K562 (cell line): ENCODE measurements around the gene SH3TC2. TPM values are rescaled to one million over a fixed set of nuclear protein-coding genes. Genes with fewer than 3 reads are reported as not detected.

ENCODE experiments used
- ATAC-seq: fragments of 200-7000 bp; cut with Tn5 transposase; 3 replicates; pipeline ENCODE4 v1.9.1; 2020; ENCODE audit warnings: moderate library complexity
- BruUV-seq: library from RNA; stranded (reverse); fragments of 400-500 nt; replicated peaks from 2 replicates; lab custom pipeline; 2021; lab: Mats Ljungman, UMichigan
- CTCF ChIA-PET: fragments of 300-600 bp; formaldehyde crosslinking; extraction: SDS; loops from one replicate; lab custom pipeline; 2021; ENCODE audit warnings: low intra/inter-chr PET ratio; lab: Yijun Ruan, JAX
- POLR2A ChIA-PET: fragments of 300-600, 350-650 bp; sonication (Branson Sonifier 250); formaldehyde crosslinking; extraction: SDS; loops from one replicate; lab custom pipeline; 2021; ENCODE audit warnings: antibody characterized with exemption, inconsistent platforms; lab: Yijun Ruan, JAX
- DNase-seq, 4 experiments: peaks; one replicate each; pipeline versions ENCODE4 v3.0.0 to v3.0.0-alpha.2; 2011 to 2018; ENCODE audit warnings: low spot score in 3 of 4, mixed read lengths in 3 of 4; ENCODE audit errors: extremely low read depth in 1 of 4
- FAIRE-seq: peaks from 2 replicates; lab custom pipeline; 2011; peaks lifted over from hg19 to GRCh38; lab: Jason Lieb, UNC
- H2AFZ ChIP-seq: 2 replicates; pipeline ENCODE4 v1.6.0; 2011; ENCODE audit warnings: low read depth, low read length, control low read depth, inconsistent platforms
- H3K27ac ChIP-seq: fragments of 200-600 bp; 3 replicates; pipeline ENCODE4 v1.8.0; 2011; ENCODE audit warnings: low read depth, mild to moderate bottlenecking, control low read depth, inconsistent platforms, low read length, moderate library complexity, mixed read lengths; ENCODE audit errors: extremely low read depth
- H3K27me3 ChIP-seq, 2 experiments: fragments of 300-600 bp in 1 of 2; 2 replicates in 1 of 2; 3 replicates in 1 of 2; pipeline versions ENCODE4 v1.6.0 to v1.8.0; 2011; ENCODE audit warnings: inconsistent platforms in 2 of 2, low read length in 2 of 2, mild to moderate bottlenecking in 1 of 2, mixed read lengths in 1 of 2, moderate library complexity in 1 of 2; ENCODE audit not compliant: control insufficient read depth in 2 of 2, insufficient read depth in 2 of 2
- H3K36me3 ChIP-seq: fragments of 300-600 bp; 3 replicates; pipeline ENCODE4 v1.8.0; 2011; ENCODE audit warnings: mild to moderate bottlenecking, low read length, inconsistent platforms; ENCODE audit not compliant: control insufficient read depth, insufficient read depth
- H3K4me1 ChIP-seq, 2 experiments: fragments of 200-600 bp in 1 of 2; replicated peaks in 1 of 2; 2 replicates in 1 of 2; 3 replicates in 1 of 2; pipeline versions ENCODE4 v1.5.1 to v1.8.0; 2011; ENCODE audit warnings: inconsistent platforms in 2 of 2, low read length in 2 of 2, mild to moderate bottlenecking in 1 of 2, mixed read lengths in 1 of 2, moderate library complexity in 1 of 2; ENCODE audit not compliant: control insufficient read depth in 2 of 2, insufficient read depth in 2 of 2
- H3K4me2 ChIP-seq: 2 replicates; pipeline ENCODE4 v1.6.1; 2011; ENCODE audit warnings: low read length, control low read depth, inconsistent platforms, mixed read lengths; ENCODE audit not compliant: insufficient read depth
- H3K4me3 ChIP-seq: fragments of 200-600 bp; sonication (generic), shearing (Covaris generic); 2 replicates; pipeline ENCODE4 v1.5.1; 2016; ENCODE audit warnings: control low read depth, inconsistent platforms
- H3K79me2 ChIP-seq: fragments of 200-600 bp; 3 replicates; pipeline ENCODE4 v1.8.0; 2011; ENCODE audit warnings: low read length, inconsistent platforms; ENCODE audit not compliant: control insufficient read depth, insufficient read depth
- H3K9ac ChIP-seq, 2 experiments: 2 replicates each; pipeline versions ENCODE4 v1.6.0 to v1.6.1; 2011; ENCODE audit warnings: low read depth in 2 of 2, low read length in 2 of 2, control low read depth in 1 of 2, inconsistent platforms in 1 of 2, mild to moderate bottlenecking in 1 of 2, mixed read lengths in 1 of 2; ENCODE audit not compliant: insufficient read depth in 1 of 2
- H3K9me1 ChIP-seq: one replicate; pipeline ENCODE4 v1.6.0; 2011; ENCODE audit warnings: inconsistent platforms, mild to moderate bottlenecking, low read length, moderate library complexity; ENCODE audit not compliant: control insufficient read depth, insufficient read depth
- H3K9me3 ChIP-seq: replicated peaks from 2 replicates; pipeline ENCODE4 v1.5.1; 2011; ENCODE audit warnings: low read depth, low read length, inconsistent platforms; ENCODE audit not compliant: control insufficient read depth, insufficient read depth
- H4K20me1 ChIP-seq: replicated peaks from 2 replicates; pipeline ENCODE4 v1.6.1; 2011; ENCODE audit warnings: low read length, inconsistent platforms, mixed read lengths; ENCODE audit not compliant: control insufficient read depth, insufficient read depth
- CXXC5 ChIP-seq: fragments of 250-450 bp; sonication (Bioruptor Pico); IDR thresholded peaks from 2 replicates; pipeline ENCODE4 v1.8.0; 2022; ENCODE audit warnings: inconsistent platforms, mild to moderate bottlenecking, moderate library complexity
- DNMT1 ChIP-seq: fragments of 450-650 bp; IDR thresholded peaks from 2 replicates; pipeline ENCODE4 v1.6.1; 2016; ENCODE audit warnings: antibody characterized with exemption, mild to moderate bottlenecking
- HIVEP1 ChIP-seq: fragments of 250-450 bp; sonication (Bioruptor Pico); IDR thresholded peaks from 2 replicates; pipeline ENCODE4 v1.4.0; 2020; ENCODE audit warnings: mild to moderate bottlenecking
- JUNB ChIP-seq: fragments of 450-650 bp; formaldehyde crosslinking; conservative IDR thresholded peaks from 2 replicates; pipeline ENCODE4 v1.4.0; 2020; ENCODE audit warnings: mild to moderate bottlenecking
- KDM5B ChIP-seq: fragments of 200-600 bp; sonication (generic); IDR thresholded peaks from 2 replicates; pipeline ENCODE4 v1.6.1; 2012; ENCODE audit warnings: low read depth, mild to moderate bottlenecking, moderate library complexity, low read length, control low read depth, inconsistent platforms; ENCODE audit not compliant: insufficient replicate concordance
- KLF1 ChIP-seq: fragments of 450-650 bp; IDR thresholded peaks from 2 replicates; pipeline ENCODE4 v1.6.1; 2016; ENCODE audit warnings: missing genetic modification characterization, missing compliant biosample characterization
- LEF1 ChIP-seq: fragments of 450-650 bp; IDR thresholded peaks from 2 replicates; pipeline ENCODE4 v1.6.1; 2016; ENCODE audit warnings: mild to moderate bottlenecking
- NCOA6 ChIP-seq: fragments of 450-650 bp; IDR thresholded peaks from 2 replicates; pipeline ENCODE4 v1.6.1; 2017; ENCODE audit warnings: mild to moderate bottlenecking
- NR2F6 ChIP-seq: fragments of 450-650 bp; formaldehyde crosslinking; IDR thresholded peaks from 2 replicates; pipeline ENCODE4 v1.4.0; 2020; ENCODE audit warnings: mild to moderate bottlenecking
- PCBP2 ChIP-seq: fragments of 200-400 bp; formaldehyde crosslinking; IDR thresholded peaks from 2 replicates; pipeline ENCODE4 v1.6.1; 2018; ENCODE audit warnings: low read length, low read depth, mild to moderate bottlenecking, moderate library complexity; ENCODE audit not compliant: poor library complexity, severe bottlenecking
- PHF8 ChIP-seq: fragments of 200-600 bp; sonication (generic); IDR thresholded peaks from 2 replicates; pipeline ENCODE4 v1.6.1; 2012; ENCODE audit warnings: mixed run types, mild to moderate bottlenecking, inconsistent platforms, low read length, moderate library complexity, borderline replicate concordance
- RAD51 ChIP-seq: fragments of 450-650 bp; IDR thresholded peaks from 2 replicates; pipeline ENCODE4 v1.7.1; 2016; ENCODE audit warnings: low read depth, mild to moderate bottlenecking, borderline replicate concordance
- RBM34 ChIP-seq: fragments of 200-400 bp; formaldehyde crosslinking; IDR thresholded peaks from 2 replicates; pipeline ENCODE4 v1.6.1; 2018; ENCODE audit warnings: low read length, borderline replicate concordance; ENCODE audit not compliant: insufficient read depth
- SNIP1 ChIP-seq: fragments of 450-650 bp; IDR thresholded peaks from 2 replicates; pipeline ENCODE4 v1.7.1; 2017; ENCODE audit warnings: low read depth, mild to moderate bottlenecking
- SOX6 ChIP-seq: fragments of 450-650 bp; IDR thresholded peaks from 2 replicates; pipeline ENCODE4 v1.6.1; 2014; ENCODE audit warnings: mild to moderate bottlenecking
- TCF7L2 ChIP-seq: fragments of 150-350 bp; IDR thresholded peaks from 2 replicates; pipeline ENCODE4 v1.6.1; 2016; ENCODE audit warnings: low read depth, mild to moderate bottlenecking, low read length, moderate library complexity
- TEAD2 ChIP-seq: fragments of 450-650 bp; IDR thresholded peaks from 2 replicates; pipeline ENCODE4 v1.6.1; 2016; ENCODE audit warnings: missing genetic modification characterization, control low read depth, missing compliant biosample characterization
- ZBTB1 ChIP-seq: sonication (generic); formaldehyde crosslinking; IDR thresholded peaks from 2 replicates; pipeline ENCODE4 v1.8.1; 2023; ENCODE audit warnings: missing genetic modification reagents, low read depth, mild to moderate bottlenecking, borderline replicate concordance
- ZNF79 ChIP-seq: fragments of 250-450 bp; sonication (Bioruptor Pico); IDR thresholded peaks from 2 replicates; pipeline ENCODE4 v1.4.0; 2020; ENCODE audit warnings: low read depth, mild to moderate bottlenecking, moderate library complexity
- WGBS: fragments of 100-300 bp; shearing (Covaris generic); methylation state at CpG from one replicate; pipeline ENCODE4 v1.1.6; 2016; ENCODE audit warnings: low coverage, mixed read lengths; ENCODE audit not compliant: insufficient coverage; ENCODE audit errors: missing lambda C conversion rate; 5-methylcytosine and 5-hydroxymethylcytosine counted together
- in situ Hi-C: fragments of 300-500 bp; cut with MboI; formaldehyde crosslinking; loops from 4 replicates; pipeline ENCODE4 v1.15.0; 2018; ENCODE audit warnings: inconsistent platforms, mixed read lengths
- intact Hi-C: fragments of 100-400 bp; cut with micrococcal nuclease; formaldehyde crosslinking; loops from 2 replicates; pipeline ENCODE4 v1.14.2; 2022
- polyA plus RNA-seq, 8 experiments: library from polyadenylated mRNA; depleted of rRNA in 4 of 8; stranded (reverse) in 5 of 8; unstranded in 3 of 8; fragments of >200 nt; fragmentation: Nextera tagmentation in 2 of 8; fragmentation: Illumina TruSeq in 1 of 8; extraction: Ambion mirVana in 2 of 8; extraction: Trizol in 1 of 8; gene quantifications; 2 replicates each; pipeline versions ENCODE4 v1.2.1 to v1.2.3, GENCODE V29; 2011 to 2014; ENCODE audit warnings: inconsistent platforms in 1 of 8, missing spikeins in 1 of 8
- total RNA-seq, 7 experiments: library from RNA; depleted of rRNA in 6 of 7; stranded (reverse); fragments of >200 nt in 6 of 7; fragmentation: Illumina TruSeq in 2 of 7; extraction: Trizol in 2 of 7; gene quantifications; 2 replicates each; pipeline versions ENCODE4 v1.2.1 to v1.2.3, GENCODE V29; 2011 to 2021; ENCODE audit warnings: low replicate concordance in 1 of 7
- TF ChIP-seq, protein P1 (sequence below): sonication (generic); formaldehyde crosslinking; IDR thresholded peaks from 2 replicates; pipeline ENCODE4 v1.8.0; 2022; ENCODE audit warnings: mild to moderate bottlenecking, missing genetic modification reagents

The SH3TC2 gene
- total and polyA plus RNA-seq, 9 of the 15 experiments (the other 6 are each of a cell fraction or from before 2014, with no cell fraction given) = 0.03 to 0.80 (median 0.55) TPM; not detected in 1

DNA sequence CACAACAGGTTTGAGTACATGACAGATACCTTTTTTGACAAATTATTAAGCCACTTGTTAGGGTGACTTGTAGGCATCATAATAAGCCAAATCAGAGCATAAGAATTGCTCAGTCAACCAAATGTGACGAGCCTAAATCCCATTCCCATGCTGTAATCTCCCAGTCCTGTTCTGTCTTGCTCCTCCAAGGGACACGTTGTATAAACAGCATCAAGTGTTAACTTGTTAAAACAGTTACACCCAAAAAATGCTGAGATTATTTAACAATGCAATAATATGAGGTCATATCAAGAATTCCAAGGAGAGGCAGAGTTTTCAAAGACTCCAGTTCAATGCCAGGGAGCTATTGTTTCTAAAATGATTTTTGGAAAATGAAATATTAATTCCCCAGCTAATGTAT lies 76.2 kb downstream of the SH3TC2 start:
- 0% methylated on average over 2 of the region's 2 CpGs for WGBS
- TF ChIP-seq DNMT1 = no peak
- TF ChIP-seq RAD51 = no peak
- no peak for TF ChIP-seq ZNF79 (CRISPR knock-in tag)
- no peak for TF ChIP-seq SOX6
- TF ChIP-seq NR2F6 (CRISPR knock-in tag) = no peak
- TF ChIP-seq NCOA6 = no peak
- TF ChIP-seq, protein P1, sequence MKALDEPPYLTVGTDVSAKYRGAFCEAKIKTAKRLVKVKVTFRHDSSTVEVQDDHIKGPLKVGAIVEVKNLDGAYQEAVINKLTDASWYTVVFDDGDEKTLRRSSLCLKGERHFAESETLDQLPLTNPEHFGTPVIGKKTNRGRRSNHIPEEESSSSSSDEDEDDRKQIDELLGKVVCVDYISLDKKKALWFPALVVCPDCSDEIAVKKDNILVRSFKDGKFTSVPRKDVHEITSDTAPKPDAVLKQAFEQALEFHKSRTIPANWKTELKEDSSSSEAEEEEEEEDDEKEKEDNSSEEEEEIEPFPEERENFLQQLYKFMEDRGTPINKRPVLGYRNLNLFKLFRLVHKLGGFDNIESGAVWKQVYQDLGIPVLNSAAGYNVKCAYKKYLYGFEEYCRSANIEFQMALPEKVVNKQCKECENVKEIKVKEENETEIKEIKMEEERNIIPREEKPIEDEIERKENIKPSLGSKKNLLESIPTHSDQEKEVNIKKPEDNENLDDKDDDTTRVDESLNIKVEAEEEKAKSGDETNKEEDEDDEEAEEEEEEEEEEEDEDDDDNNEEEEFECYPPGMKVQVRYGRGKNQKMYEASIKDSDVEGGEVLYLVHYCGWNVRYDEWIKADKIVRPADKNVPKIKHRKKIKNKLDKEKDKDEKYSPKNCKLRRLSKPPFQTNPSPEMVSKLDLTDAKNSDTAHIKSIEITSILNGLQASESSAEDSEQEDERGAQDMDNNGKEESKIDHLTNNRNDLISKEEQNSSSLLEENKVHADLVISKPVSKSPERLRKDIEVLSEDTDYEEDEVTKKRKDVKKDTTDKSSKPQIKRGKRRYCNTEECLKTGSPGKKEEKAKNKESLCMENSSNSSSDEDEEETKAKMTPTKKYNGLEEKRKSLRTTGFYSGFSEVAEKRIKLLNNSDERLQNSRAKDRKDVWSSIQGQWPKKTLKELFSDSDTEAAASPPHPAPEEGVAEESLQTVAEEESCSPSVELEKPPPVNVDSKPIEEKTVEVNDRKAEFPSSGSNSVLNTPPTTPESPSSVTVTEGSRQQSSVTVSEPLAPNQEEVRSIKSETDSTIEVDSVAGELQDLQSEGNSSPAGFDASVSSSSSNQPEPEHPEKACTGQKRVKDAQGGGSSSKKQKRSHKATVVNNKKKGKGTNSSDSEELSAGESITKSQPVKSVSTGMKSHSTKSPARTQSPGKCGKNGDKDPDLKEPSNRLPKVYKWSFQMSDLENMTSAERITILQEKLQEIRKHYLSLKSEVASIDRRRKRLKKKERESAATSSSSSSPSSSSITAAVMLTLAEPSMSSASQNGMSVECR (CRISPR knock-in tag) = no peak
- TF ChIP-seq JUNB (CRISPR knock-in tag) = no peak
- TF ChIP-seq KDM5B = no peak
- TF ChIP-seq TCF7L2 = no peak
- no peak for TF ChIP-seq RBM34
- TF ChIP-seq PCBP2 = no peak
- no peak for TF ChIP-seq ZBTB1 (CRISPR knock-in tag)
- TF ChIP-seq HIVEP1 (CRISPR knock-in tag) = no peak
- no peak for TF ChIP-seq PHF8
- TF ChIP-seq KLF1 = no peak
- TF ChIP-seq CXXC5 (CRISPR knock-in tag) = no peak
- TF ChIP-seq TEAD2 = no peak
- TF ChIP-seq SNIP1 = no peak
- no peak for TF ChIP-seq LEF1
- TF ChIP-seq, all 486 proteins: peak for 0
- Histone ChIP-seq H3K9me1 (no peaks in the 10 kb centered on the region), H3K4me1 (no peaks in the 10 kb centered on the region), H3K27ac (no peak overlapping the region), H3K27me3 (0 out of 5 replicates have a peak, but pooled peaks cover 0 to 4% of the 10 kb centered on the region in 2 experiments), H3K36me3 (no peaks in the 10 kb centered on the region), H3K4me3 (no peak overlapping the region), H3K9me3 (no peaks in the 10 kb centered on the region), H3K9ac (no peak overlapping the region), H3K4me2 (no peak overlapping the region), H3K79me2 (no peaks in the 10 kb centered on the region), H2AFZ (no peak overlapping the region), H4K20me1 (no peaks in the 10 kb centered on the region)
- no peak for FAIRE-seq
- POLR2A ChIA-PET = no interaction called here
- DNase-seq = no peak
- BruUV-seq = no TSS peak
- CTCF ChIA-PET = no interaction called here
- intact Hi-C loops (no loop called here), in situ Hi-C loops (no loop called here)
- ATAC-seq = no peak
